ENCODE data around the gene GRN. TPM values are rescaled to one million over a fixed set of nuclear protein-coding genes. Genes with fewer than 3 reads are reported as not detected.
A peak's percentile ranks its signal among the peaks of the same experiment; 100 is the strongest.

GRN gene
- total RNA-seq, 2 experiments from 2014 or later = 53.5 to 58.8 TPM

DNA sequence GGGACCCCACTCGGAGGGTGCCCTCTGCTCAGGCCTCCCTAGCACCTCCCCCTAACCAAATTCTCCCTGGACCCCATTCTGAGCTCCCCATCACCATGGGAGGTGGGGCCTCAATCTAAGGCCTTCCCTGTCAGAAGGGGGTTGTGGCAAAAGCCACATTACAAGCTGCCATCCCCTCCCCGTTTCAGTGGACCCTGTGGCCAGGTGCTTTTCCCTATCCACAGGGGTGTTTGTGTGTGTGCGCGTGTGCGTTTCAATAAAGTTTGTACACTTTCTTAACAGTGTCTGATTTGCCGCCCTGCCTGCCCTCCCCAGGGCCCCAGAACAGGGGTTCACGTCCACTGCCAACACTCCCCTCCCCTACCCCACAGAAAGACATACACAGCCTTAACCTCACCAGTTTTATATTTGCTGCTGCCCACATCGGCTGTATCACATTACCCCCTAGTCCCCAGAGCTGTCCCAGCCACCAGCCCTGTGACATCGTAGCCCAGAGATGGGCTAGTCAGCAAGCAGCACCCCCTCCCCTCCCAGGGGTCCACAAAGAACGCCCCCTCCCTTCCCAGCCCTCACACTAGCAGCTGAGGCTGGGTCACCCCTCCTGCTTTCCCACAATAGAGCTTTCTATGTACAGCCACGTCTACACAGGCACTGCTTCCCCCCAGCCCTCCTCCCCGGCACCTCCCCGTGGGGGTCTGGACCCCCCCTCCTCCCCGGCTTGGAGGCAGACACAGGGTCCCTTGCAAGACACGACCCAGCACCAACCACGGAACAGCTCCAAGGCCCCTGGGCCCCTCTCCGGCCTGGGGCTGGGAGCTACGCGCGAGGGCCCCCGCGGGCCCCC is 7.9 kb downstream of the GRN start:
- Mint-ChIP-seq H3K27ac (peak overlapping the region; percentile 48), H3K27me3 (peaks cover 8% of the 10 kb centered on the region), H3K9me3 (no peaks in the 10 kb centered on the region), H3K4me3 (peak overlapping the region; percentile 58), H3K36me3 (peaks cover 3% of the 10 kb centered on the region), H3K4me1 (peaks cover 9% of the 10 kb centered on the region)
- no peak for ATAC-seq (ENCODE audit: low read depth)
- POLR2A ChIA-PET = interaction anchor here (0.6 to 1.2 kb wide), 3 partner anchors 131 to 178 kb away, joined by 3 read pairs; no protein-coding TSS in a partner anchor
- DNase-seq = no peak

DNA sequence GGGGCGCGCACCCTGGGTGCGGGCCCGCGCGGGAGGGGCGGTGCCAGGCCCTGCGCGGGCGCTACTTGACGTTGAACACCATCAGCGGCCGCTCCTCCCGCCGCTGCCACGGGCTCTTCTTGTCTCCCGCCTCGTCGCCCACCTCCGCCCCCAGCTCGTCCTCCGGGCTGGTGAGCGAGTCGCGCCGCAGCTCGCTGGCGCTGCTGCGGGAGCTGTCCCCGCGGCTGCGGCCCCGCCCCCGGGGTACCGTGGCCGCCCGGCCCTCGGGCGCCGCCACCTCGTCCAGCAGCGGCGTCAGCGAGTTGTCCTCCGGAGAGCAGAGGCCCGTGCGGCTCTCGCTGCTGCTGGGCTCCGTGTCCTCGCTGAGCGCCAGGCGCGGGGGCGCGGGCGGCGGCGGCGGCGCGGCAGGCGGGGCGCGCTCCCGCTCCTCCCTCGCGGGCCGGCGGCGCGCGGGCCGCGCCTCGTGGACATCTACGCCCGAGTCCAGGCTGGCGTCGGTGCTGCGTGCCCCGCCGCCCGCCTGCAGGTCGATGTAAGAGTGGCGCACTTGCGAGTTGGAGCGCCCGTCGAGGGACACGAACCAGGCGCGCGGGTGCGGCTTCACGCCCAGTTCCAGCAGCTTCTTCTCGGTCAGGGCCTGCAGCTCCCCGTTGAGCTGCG is 8.7 kb downstream of the GRN start:
- peak overlapping the region; percentile 61 for H3K4me3 Mint-ChIP-seq
- ATAC-seq (ENCODE audit: low read depth) (no peak), DNase-seq (peak; percentile 55)
- peaks cover 2% of the 10 kb centered on the region for H3K4me1 Mint-ChIP-seq
- POLR2A ChIA-PET = interaction anchor here (0.6 to 1.3 kb wide), 5 partner anchors 9 to 168 kb away, joined by 3 to 4 read pairs (median 3); no protein-coding TSS in a partner anchor
- H3K27me3 Mint-ChIP-seq = peaks cover 8% of the 10 kb centered on the region
- H3K27ac Mint-ChIP-seq = no peak overlapping the region
- H3K36me3 Mint-ChIP-seq = peaks cover 3% of the 10 kb centered on the region
- H3K9me3 Mint-ChIP-seq = no peaks in the 10 kb centered on the region

DNA sequence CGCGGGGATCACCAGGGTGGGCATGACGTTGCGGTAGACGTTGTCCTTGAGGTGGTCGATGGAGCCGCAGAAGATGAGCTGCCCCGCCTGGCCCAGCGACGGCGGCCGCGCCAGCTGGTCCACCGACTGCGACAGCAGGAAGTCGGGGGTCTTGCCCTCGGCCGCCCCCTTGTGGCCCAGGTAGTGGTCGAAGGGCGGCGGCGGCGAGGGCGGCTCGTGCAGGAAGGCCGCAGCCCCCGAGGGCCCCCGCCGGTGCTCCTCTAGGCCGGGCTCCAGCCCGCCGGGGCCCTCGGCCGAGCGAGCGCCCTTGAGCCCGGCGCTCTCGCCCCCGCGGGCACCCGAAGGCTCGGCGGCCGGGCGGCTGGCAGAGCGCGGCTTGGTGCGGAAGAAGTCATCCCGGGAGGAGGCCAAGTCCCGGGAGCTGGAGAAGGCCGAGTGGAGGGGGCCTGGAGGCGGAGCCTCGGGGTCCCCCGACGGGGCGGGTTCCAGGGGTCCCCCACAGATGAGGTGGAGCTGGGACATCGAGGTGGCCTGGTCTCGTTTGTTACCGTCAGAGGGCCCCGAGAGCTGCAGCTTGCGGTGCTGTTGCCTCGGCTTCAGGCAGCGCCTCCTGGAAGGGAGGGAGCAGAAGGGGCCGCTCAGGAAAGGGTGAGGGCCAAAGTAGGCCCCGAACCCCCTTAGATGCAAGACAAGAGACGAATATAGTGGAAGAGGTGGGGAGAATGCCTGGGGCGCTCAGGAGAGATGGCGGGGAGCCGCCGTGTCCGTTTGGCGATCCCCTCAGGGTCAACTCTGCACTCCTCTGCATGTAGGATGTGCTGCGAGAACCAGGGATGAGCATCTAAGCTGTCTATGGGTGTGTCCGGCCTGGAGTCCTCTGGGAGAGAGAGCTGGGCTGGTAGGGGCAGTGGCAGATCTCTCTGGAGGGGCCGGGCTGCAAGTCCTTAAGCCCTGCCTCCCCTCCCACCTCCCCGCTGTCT is 9.8 kb downstream of the GRN start:
- ATAC-seq (ENCODE audit: low read depth) (peak; percentile 37), DNase-seq (peak; percentile 82)
- POLR2A ChIA-PET = interaction anchor here (1.3 kb wide), 1 partner anchor 169 kb away, joined by 4 read pairs; no protein-coding TSS in a partner anchor
- peaks cover 1% of the 10 kb centered on the region for H3K4me1 Mint-ChIP-seq
- peaks cover 8% of the 10 kb centered on the region for H3K27me3 Mint-ChIP-seq
- H3K9me3 Mint-ChIP-seq = no peaks in the 10 kb centered on the region
- peaks cover 3% of the 10 kb centered on the region for H3K36me3 Mint-ChIP-seq
- H3K27ac Mint-ChIP-seq = no peak overlapping the region
- peak overlapping the region; percentile 57 for H3K4me3 Mint-ChIP-seq

DNA sequence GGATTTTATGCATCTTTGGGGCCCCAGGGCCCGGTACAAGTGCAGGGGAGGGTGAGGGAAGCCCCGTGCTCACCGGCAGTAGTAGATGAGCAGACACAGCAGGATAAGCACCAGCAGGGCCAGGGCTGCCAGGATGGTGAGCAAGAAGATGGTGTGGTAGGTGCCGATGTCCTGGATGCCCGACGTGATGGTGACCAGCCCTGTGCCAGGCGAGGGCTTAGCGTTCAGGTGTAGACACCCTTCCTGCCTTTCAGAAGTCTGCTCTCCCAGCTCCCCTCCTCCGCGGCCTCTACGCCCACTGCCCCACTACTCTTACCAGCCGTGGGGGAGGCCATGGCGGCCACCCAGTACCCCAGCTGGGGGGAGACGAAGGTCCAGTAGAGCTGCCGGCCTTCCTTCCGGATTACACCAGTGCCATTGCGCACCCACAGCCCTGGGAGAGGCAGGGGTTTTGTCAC is 10.6 kb downstream of the GRN start:
- ATAC-seq (ENCODE audit: low read depth) = no peak
- Mint-ChIP-seq H3K4me1 (peaks cover 1% of the 10 kb centered on the region), H3K27ac (no peak overlapping the region)

DNA sequence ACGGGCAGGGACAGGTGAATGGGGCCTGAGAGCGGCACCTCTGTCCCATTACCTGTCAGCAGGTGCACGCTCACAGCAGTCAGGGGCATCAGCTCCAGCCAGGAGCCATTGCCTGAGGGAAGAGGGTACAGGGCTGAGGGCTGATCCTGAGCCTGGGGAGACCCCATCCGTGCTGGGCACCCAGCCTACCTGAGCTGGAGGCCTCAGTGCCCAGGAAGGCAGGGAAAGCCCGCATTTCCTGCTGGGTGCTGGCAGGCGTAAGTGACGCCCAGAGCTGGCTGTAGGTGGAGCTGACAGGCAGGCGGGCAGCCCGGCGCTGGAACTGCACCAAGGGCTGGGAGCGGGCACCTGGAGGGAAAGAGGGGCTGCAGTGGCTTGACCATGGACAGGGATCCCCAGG is 11.1 kb downstream of the GRN start:
- Mint-ChIP-seq H3K9me3 (no peaks in the 10 kb centered on the region), H3K27me3 (peaks cover 11% of the 10 kb centered on the region), H3K4me1 (peaks cover 1% of the 10 kb centered on the region), H3K36me3 (peaks cover 3% of the 10 kb centered on the region), H3K27ac (no peak overlapping the region), H3K4me3 (no peak overlapping the region)
- POLR2A ChIA-PET = no interaction called here
- no peak for DNase-seq
- ATAC-seq (ENCODE audit: low read depth) = no peak

More for the DNA sequence above, 10.6 kb downstream of the GRN start:
- no peak for DNase-seq
- H3K9me3 Mint-ChIP-seq = no peaks in the 10 kb centered on the region
- POLR2A ChIA-PET = no interaction called here
- H3K4me3 Mint-ChIP-seq = no peak overlapping the region
- H3K27me3 Mint-ChIP-seq = peaks cover 11% of the 10 kb centered on the region
- peaks cover 3% of the 10 kb centered on the region for H3K36me3 Mint-ChIP-seq

DNA sequence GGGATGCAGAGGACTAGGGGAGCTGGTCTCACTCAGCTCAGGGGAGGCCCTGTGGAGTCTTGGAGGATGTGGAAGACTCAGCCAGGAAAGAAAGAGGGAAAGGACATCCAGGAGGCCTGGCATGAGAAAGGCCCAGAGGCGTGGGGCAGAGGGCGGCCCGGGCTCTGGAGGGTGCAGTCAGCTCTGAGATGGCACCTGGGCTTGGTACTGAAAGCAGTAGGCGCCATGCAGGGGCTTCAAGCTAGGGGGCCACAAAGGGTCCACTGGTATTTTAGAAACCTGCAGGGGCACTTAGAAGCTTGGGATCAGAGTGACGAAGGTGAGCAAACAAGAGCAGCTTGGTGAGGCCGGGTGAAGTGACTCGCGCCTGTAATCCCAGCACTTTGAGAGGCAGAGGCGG is 13.0 kb downstream of the GRN start:
- no peak for DNase-seq
- Mint-ChIP-seq H3K27me3 (peaks cover 14% of the 10 kb centered on the region), H3K36me3 (peaks cover under 1% of the 10 kb centered on the region), H3K4me1 (no peaks in the 10 kb centered on the region), H3K27ac (no peak overlapping the region), H3K9me3 (no peaks in the 10 kb centered on the region), H3K4me3 (no peak overlapping the region)
- POLR2A ChIA-PET = no interaction called here
- no peak for ATAC-seq (ENCODE audit: low read depth)

DNA sequence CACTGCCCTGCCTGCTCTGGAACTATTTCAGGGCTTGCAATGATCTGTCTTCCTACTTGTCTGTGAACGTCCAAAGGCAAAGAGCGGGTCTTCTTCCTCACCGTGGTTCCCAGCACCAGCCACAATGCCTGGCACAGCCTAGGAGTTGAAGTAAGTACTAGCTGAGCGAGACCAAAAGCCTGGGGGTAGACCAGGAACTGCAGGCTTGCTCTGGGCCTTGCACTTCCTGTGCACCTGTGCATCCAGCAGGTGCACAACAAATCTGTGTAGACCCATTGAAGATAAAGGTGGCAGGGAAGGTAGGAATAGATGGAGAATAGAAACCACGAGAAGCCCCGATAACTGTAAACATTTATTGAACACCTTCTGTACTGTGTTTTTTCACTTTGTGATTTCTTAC is 13.9 kb downstream of the GRN start:
- Mint-ChIP-seq H3K4me1 (peaks cover 3% of the 10 kb centered on the region), H3K27ac (no peak overlapping the region), H3K27me3 (peaks cover 15% of the 10 kb centered on the region), H3K36me3 (no peaks in the 10 kb centered on the region), H3K4me3 (no peak overlapping the region), H3K9me3 (no peaks in the 10 kb centered on the region)
- POLR2A ChIA-PET = no interaction called here
- ATAC-seq (ENCODE audit: low read depth) (no peak), DNase-seq (no peak)

DNA sequence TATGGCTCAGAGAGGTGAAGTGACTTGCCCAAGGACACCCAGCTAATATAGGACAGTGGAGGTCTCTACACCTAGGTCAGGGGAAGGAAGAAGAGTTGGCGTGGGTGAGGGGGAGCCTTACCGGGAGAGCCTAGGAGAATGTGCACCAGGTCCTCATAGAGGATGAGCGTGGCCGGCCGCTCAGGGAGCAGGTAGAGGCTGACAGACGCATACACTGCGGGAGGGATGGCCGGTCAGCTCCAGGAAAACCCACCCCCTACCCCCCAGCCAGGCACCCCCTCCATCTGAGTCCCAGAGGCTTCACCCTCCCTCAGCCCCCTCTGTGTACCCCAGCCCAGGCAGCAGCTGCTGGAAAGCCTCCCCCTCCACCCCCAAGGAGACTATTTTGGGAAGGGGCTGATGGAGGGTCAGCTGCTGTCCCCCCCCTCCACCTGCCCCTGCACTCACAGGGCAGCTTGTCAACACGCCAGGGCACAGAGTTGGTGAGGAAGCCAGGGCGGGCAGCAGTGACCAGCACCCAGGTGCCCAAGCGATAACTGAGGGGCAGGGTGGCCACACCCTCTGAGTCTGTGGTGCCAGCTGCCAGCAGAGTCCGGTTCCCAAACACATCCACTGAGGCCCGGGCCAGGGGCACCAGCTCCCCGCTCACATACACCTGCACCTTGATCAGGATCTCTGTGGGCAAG is 14.5 kb downstream of the GRN start:
- ATAC-seq (ENCODE audit: low read depth) = no peak
- peaks cover 3% of the 10 kb centered on the region for H3K4me1 Mint-ChIP-seq
- peaks cover 19% of the 10 kb centered on the region for H3K27me3 Mint-ChIP-seq
- POLR2A ChIA-PET = interaction anchor here (0.5 kb wide), 1 partner anchor 410 kb away, joined by 3 read pairs; no protein-coding TSS in a partner anchor
- no peaks in the 10 kb centered on the region for H3K36me3 Mint-ChIP-seq
- H3K9me3 Mint-ChIP-seq = no peaks in the 10 kb centered on the region
- H3K27ac Mint-ChIP-seq = no peak overlapping the region
- DNase-seq = no peak
- H3K4me3 Mint-ChIP-seq = no peak overlapping the region

DNA sequence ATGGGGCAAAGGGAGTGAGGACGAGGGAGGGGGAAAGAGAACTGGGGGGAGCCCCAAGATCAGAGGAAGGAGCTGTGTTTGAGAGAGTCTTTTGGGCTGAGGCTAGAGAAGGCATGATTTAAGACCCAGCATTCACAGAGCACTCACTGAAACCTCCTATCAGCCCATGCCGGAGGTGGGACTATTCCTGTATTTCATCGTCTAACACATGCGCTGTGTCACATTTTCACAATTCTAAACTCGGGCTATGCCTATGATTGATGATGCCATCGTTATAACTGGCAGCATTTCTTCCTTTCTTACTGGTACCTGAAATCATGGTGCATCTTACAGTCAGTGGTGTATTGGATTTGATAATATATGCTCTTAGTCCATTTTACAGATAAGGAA is 15.0 kb downstream of the GRN start:
- POLR2A ChIA-PET = interaction anchor here (0.5 kb wide), 1 partner anchor 409 kb away, joined by 3 read pairs; no protein-coding TSS in a partner anchor

DNA sequence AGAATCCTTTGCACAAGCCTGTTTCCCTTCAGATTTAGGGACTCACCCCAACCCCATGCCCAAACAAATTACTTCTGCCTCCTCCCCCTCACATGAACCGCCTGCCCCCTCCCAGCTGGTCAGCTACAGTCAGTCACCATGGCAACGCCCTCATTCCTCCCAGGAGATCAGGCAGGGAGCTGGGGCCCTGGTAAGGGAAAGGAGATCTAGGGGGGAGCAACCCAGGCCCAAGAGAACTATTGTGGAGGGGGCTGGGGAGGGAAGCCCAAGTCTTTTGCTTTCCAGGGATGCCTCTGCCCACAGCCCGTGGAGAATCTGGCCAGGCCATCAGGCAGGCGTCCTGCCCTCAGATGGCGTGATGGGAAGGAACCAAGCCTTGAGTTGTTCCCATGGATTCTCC is 15.7 kb downstream of the GRN start:
- H3K27ac Mint-ChIP-seq = no peak overlapping the region
- no peaks in the 10 kb centered on the region for H3K9me3 Mint-ChIP-seq
- ATAC-seq (ENCODE audit: low read depth) = no peak
- peaks cover 3% of the 10 kb centered on the region for H3K4me1 Mint-ChIP-seq
- no peaks in the 10 kb centered on the region for H3K36me3 Mint-ChIP-seq
- peaks cover 23% of the 10 kb centered on the region for H3K27me3 Mint-ChIP-seq
- H3K4me3 Mint-ChIP-seq = no peak overlapping the region
- POLR2A ChIA-PET = interaction anchor here (0.6 kb wide), 1 partner anchor 115 kb away, joined by 3 read pairs; no protein-coding TSS in a partner anchor
- DNase-seq = no peak

More for the DNA sequence above, 15.0 kb downstream of the GRN start:
- H3K36me3 Mint-ChIP-seq = no peaks in the 10 kb centered on the region
- H3K4me3 Mint-ChIP-seq = no peak overlapping the region
- H3K9me3 Mint-ChIP-seq = no peaks in the 10 kb centered on the region
- DNase-seq (no peak), ATAC-seq (ENCODE audit: low read depth) (no peak)
- no peak overlapping the region for H3K27ac Mint-ChIP-seq
- peaks cover 3% of the 10 kb centered on the region for H3K4me1 Mint-ChIP-seq
- peaks cover 23% of the 10 kb centered on the region for H3K27me3 Mint-ChIP-seq

DNA sequence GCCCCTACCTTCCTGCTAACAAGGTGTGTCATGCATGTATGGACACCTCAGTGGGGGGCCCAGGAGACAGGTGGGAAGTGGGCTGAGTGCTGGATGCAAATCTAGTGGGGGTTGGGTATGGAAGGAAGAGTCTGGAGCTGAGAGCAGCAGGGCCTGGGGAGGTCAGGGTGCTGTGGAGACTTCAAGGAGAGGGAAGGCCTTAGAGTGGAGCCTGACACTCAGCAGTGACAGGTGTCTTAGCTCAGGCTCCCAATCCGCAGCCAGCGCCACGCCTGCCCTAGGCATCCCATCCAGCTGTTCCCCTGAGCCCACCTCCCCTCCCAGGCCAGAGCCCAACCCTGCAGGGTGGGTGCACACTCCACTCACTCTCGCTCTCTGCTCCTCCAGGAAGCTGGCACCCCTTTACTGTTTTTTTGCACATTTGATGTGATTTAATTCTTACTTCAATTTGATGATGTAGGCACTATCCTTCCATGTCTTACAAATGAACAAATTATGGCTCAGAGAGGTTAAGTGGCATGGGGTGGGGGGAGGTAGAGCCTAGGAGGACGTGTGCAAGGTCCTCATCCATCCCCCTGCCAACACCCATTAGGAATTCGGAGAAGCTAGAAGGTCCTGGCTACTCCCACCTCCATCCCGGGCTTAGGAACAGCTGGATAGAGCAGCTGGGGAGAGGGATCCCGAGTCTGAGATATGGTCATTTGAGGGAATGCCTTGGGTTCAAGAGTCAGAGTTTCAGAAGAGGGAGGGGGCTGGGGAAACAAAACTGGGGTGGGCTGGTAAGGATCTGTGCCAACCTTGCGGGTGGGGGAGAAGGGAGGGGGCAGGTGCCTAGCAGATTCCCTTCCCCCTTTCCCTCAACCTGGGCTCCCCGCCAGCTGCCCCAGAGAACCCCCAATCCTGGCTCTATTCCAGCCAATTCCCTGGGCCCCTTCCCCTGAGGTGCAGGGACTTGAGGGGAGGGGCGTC is 16.5 kb downstream of the GRN start:
- H3K4me1 Mint-ChIP-seq = peaks cover 3% of the 10 kb centered on the region
- no peaks in the 10 kb centered on the region for H3K9me3 Mint-ChIP-seq
- H3K27me3 Mint-ChIP-seq = peaks cover 29% of the 10 kb centered on the region
- DNase-seq = no peak
- H3K4me3 Mint-ChIP-seq = no peak overlapping the region
- H3K27ac Mint-ChIP-seq = no peak overlapping the region
- POLR2A ChIA-PET = interaction anchor here (0.6 to 1.3 kb wide), 2 partner anchors 10 to 114 kb away, joined by 3 to 6 read pairs; no protein-coding TSS in a partner anchor
- no peaks in the 10 kb centered on the region for H3K36me3 Mint-ChIP-seq
- no peak for ATAC-seq (ENCODE audit: low read depth)
